GM12891 (cell line): ENCODE results near the gene E4F1.
"Not testable (repeated sequence)": the region's sequence is repeated elsewhere in the genome, so short reads cannot be mapped to it uniquely, and the experiment has no call there.

Experiments
- DNase-seq: peaks from one replicate; pipeline ENCODE4 v3.0.0; 2011; ENCODE audit warnings: low spot score; ENCODE audit not compliant: insufficient read length
- FAIRE-seq: peaks from 2 replicates; lab custom pipeline; 2011; peaks lifted over from hg19 to GRCh38; lab: Jason Lieb, UNC
- PAX5 ChIP-seq: IDR thresholded peaks from 2 replicates; pipeline ENCODE4 v1.6.1; 2011; ENCODE audit warnings: low read length, moderate library complexity, mild to moderate bottlenecking; ENCODE audit not compliant: insufficient read depth, severe bottlenecking
- POLR2A ChIP-seq: IDR thresholded peaks from 2 replicates; pipeline ENCODE4 v1.6.1; 2011; ENCODE audit warnings: low read depth, low read length, control low read depth
- POLR2AphosphoS5 ChIP-seq: IDR thresholded peaks from 2 replicates; pipeline ENCODE4 v1.6.1; 2011; ENCODE audit warnings: low read depth, low read length, control low read depth
- POU2F2 ChIP-seq: IDR thresholded peaks from 2 replicates; pipeline ENCODE4 v1.6.1; 2011; ENCODE audit warnings: low read depth, mild to moderate bottlenecking, control low read depth, low read length, moderate library complexity
- SPI1 ChIP-seq: IDR thresholded peaks from 2 replicates; pipeline ENCODE4 v1.6.1; 2011; ENCODE audit warnings: low read depth, low read length, control low read depth
- TAF1 ChIP-seq: IDR thresholded peaks from 2 replicates; pipeline ENCODE4 v1.6.1; 2011; ENCODE audit warnings: low read depth, low read length, control low read depth

Gene E4F1

GRCh38 chr16:2236337-2237101 is 13.1 kb downstream of the E4F1 start, which contains the start of gene DNASE1L2:
Gene DNASE1L2 (plus strand): TSS chr16:2236444. CDS start chr16:2236817, 373 bp downstream.
- DNase-seq: peak; percentile 50

GRCh38 chr16:2237102-2237482 is 13.7 kb downstream of the E4F1 start:
- FAIRE-seq: no peak
- no peak for DNase-seq
- TF ChIP-seq TAF1 (no peak), POLR2A (no peak), PAX5 (no peak), POLR2AphosphoS5 (no peak), SPI1 (no peak), POU2F2 (no peak)

More at GRCh38 chr16:2236337-2237101, 13.1 kb downstream of the E4F1 start, which contains the start of gene DNASE1L2:
- TF ChIP-seq SPI1 (no peak), POU2F2 (no peak), POLR2A (no peak), POLR2AphosphoS5 (no peak; the same call in 1 of the 2 replicates), TAF1 (no peak)
- FAIRE-seq: no peak

- no peak for DNase-seq
- TF ChIP-seq TAF1 (no peak), SPI1 (no peak), POLR2AphosphoS5 (no peak), PAX5 (no peak), POLR2A (0 out of 2 replicates have a peak, but pooled peaks have one; percentile 19), POU2F2 (no peak)
- FAIRE-seq: no peak
These were observed 14.2 kb downstream of the E4F1 start for GRCh38 chr16:2237493-2238149.

GRCh38 chr16:2238150-2238837 is 14.9 kb downstream of the E4F1 start:
- FAIRE-seq: no peak
- DNase-seq: no peak
- TF ChIP-seq POLR2AphosphoS5: no peak
- no peak for TF ChIP-seq POU2F2
- TF ChIP-seq PAX5: no peak
- no peak for TF ChIP-seq POLR2A
- no peak for TF ChIP-seq TAF1
- no peak for TF ChIP-seq SPI1

- FAIRE-seq: no peak
- no peak for DNase-seq
- no peak for TF ChIP-seq POU2F2
- TF ChIP-seq SPI1: no peak
- no peak for TF ChIP-seq TAF1
- TF ChIP-seq PAX5: no peak
- TF ChIP-seq POLR2AphosphoS5: no peak
- no peak for TF ChIP-seq POLR2A
These were observed 15.7 kb downstream of the E4F1 start for GRCh38 chr16:2238838-2239675.

- DNase-seq, FAIRE-seq: not testable (repeated sequence)
These were observed 16.9 kb downstream of the E4F1 start for GRCh38 chr16:2240331-2240730.

- DNase-seq (no peak), FAIRE-seq (no peak)
- no peak for TF ChIP-seq SPI1
- no peak for TF ChIP-seq POU2F2
- TF ChIP-seq PAX5: no peak
- TF ChIP-seq POLR2A: no peak
- TF ChIP-seq TAF1: no peak
- no peak for TF ChIP-seq POLR2AphosphoS5
These were observed 19.2 kb downstream of the E4F1 start for GRCh38 chr16:2242598-2242997.

GRCh38 chr16:2243031-2243528 is 19.7 kb downstream of the E4F1 start:
- no peak for DNase-seq
- TF ChIP-seq POU2F2 (no peak), POLR2AphosphoS5 (no peak)
- FAIRE-seq: no peak

- DNase-seq (no peak), FAIRE-seq (no peak)
- TF ChIP-seq POLR2A (no peak), POU2F2 (no peak), PAX5 (no peak), SPI1 (no peak), POLR2AphosphoS5 (no peak), TAF1 (no peak)
These were observed 20.4 kb downstream of the E4F1 start for GRCh38 chr16:2243781-2244180.
